Measurements from ENCODE around the gene S100P.

GRCh38 chr4:6660430-6660829 lies 33.2 kb upstream of the S100P start:
- TF ChIP-seq CTCF (conservative IDR thresholded peaks at IDR 0.05; ENCODE audit: low read length) (no peak), EZH2phosphoT487 (IDR thresholded peaks at IDR 0.05; ENCODE audit: borderline replicate concordance) (no peak)

Data from Loucy (cell line).